GM18873 (cell line): ENCODE measurements around the gene LSM14A.
"Not testable (repeated sequence)": the region's sequence is repeated elsewhere in the genome, so short reads cannot be mapped to it uniquely, and the experiment has no call there.

Experiments used
- ATAC-seq: cut with Tn5 transposase; IDR thresholded peaks from one replicate; pipeline ENCODE4 v1.9.1; 2021; ENCODE audit warnings: mild to moderate bottlenecking, moderate library complexity, moderate number of reproducible peaks; ENCODE audit not compliant: unreplicated experiment, low FRiP score

LSM14A gene

DNA sequence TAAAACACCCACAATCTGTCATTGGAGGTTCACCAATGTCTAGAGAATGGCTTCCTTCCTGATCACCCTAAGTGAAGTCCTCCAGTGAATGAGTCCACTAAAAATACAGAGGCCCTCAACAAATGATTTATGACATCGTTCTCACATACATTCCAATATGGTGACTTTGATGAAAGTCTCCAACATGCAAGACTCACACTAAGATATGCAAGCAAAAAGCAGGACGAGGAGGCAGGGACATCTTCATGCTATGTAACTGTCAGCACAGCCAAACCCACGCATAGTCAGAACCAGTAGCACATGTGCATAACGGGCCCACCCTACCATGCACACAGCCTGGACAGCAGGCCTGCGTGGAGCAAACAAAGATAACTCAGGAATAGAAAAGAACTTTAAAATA is 16.6 kb upstream of the LSM14A start:
- ATAC-seq = no peak

DNA sequence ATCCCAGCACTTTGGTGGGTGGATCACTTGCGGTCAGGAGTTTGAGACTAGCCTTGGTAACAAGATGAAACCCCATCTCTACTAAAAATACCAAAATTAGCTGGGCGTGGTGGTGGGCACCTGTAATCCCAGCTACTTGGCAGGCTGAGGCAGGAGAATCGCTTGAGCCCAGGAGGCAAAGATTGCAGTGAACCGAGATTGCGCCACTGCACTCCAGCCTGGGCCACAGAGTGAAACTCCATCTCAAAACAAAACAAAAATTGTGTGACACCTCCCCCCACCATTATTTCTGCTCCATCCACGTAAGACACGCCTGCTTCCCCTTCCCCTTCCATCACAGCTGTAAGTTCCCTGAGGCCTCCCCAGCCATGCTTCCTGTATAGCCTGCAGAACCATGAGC is 13.3 kb upstream of the LSM14A start:
- not testable (repeated sequence) for ATAC-seq

DNA sequence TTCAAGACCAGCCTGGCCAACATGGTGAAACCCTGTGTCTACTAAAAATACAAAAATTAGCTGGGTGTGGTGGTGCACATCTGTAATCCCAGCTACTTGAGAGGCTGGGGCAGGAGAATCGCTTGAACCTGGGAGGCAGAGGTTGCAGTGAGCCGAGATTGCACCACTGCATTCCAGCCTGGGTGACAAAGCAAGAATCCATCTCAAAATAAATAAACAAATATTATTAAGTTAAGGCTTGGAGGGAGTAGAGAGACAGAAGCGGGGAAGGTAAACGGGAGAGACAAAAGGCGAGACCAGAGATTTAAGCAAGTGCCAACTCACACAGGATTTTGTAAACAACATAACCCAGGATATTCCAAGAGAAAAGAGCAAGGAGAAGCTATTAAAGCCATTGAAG is 12.8 kb upstream of the LSM14A start:
- not testable (repeated sequence) for ATAC-seq

DNA sequence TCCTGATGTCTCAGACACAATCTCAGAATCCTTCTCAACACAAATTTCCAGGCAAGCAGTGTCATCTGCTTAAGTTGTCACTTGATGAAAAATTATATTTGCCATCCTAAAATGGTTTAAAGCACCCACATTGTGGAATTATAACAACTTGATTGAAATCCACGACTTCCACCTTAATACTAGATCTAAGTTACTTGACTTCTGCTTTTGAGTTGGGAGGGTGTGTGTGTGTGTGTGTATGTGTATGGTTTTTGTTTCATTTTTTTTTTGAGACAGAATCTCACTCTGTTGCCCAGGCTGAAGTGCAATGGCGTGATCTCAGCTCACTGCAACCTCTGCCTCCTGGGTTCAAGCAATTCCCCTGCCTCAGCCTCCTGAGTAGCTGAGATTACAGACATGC is 10.4 kb upstream of the LSM14A start:
- not testable (repeated sequence) for ATAC-seq

DNA sequence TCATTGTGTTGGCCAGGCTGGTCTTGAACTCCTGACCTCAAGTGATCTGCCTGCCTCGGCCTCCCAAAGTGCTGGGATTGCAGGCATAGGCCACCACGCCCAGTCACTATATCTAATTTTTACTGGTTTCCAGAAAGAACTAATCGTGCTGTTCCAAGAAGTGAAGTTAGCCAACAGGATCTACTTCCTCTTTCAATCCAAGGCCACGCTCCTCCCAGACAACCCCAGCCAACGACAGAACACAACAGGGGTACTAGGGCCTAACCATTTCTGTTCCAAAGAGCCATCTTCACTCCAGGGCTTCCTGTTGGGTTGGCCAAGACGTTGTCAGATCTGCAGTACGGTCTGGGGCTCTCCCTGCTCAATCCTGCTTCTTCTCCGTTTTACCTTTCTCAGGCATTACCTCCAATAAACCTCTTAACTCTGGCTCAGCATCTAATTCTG is 7.0 kb upstream of the LSM14A start:
- no peak for ATAC-seq

DNA sequence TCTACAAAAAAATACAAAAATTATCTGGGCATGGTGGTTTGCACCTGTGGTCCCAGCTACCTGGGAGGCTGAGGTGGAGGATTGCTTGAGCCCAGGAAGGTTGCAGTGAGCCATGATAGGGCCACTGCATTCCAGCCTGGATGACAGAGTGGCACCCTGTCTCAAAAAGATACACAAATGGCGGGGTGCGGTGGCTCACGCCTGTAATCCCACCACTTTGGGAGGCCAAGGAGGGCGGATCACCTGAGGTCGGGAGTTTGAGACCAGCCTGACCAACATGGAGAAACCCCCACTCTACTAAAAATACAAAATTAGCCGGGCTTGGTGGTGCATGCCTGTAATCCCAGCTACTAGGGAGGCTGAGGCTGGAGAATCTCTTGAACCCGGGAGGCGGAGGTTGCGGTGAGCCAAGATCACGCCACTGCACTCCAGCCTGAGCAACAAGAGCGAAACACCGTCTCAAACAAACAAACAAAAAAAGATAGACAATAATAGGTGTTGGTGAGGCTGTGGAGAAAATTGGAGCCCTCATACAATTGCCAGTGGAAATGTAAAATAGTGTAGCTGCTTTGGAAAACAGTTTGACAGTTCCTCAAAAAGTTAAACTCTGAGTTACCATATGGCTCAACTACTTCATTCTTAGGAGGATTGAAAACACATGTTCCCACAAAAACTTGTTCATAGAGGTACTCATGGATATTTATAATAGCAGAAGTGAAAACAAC is 2.7 kb upstream of the LSM14A start:
- ATAC-seq = not testable (repeated sequence)

DNA sequence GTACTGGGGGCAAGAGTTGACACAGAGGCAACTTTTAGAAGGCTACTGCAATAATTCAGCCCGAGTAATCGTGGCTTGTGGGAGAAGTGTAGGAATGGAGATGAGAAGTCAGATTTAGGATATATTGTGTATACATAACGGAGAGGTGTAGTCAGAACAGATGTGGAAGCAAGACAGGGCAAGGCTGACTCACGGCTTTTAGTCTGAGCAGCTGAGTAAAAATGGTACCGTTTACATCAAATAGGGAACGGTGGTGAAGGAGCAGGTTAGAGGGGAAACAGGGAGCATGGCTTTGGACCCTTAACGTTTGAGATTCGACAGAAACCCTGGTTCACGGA is 796 bp upstream of the LSM14A start:
- no peak for ATAC-seq

DNA sequence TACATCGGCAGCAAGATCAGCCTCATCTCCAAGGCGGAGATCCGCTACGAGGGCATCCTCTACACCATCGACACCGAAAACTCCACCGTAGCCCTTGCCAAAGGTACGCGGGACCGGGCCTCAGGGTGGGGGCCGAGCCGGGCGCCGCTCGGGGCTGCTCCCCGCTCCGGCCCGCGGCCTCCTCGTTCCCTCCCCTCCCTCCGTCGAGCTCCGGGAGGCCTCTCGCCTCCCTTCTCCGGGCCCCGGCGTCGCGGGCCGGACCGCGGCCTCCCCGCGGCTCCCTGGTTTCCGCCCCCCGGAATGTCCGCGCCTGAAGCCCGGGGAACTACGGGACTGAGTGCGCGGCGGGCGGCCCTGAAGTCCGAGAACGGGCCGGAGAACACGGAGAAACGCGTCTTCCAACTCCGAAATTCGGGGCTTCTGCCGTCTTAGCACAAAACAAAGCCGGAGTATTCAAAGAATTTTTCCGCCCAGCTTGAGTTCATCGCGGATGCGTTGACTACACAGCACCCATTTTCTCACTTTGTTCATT is 423 bp downstream of the LSM14A start:
- ATAC-seq = peak; percentile 27

DNA sequence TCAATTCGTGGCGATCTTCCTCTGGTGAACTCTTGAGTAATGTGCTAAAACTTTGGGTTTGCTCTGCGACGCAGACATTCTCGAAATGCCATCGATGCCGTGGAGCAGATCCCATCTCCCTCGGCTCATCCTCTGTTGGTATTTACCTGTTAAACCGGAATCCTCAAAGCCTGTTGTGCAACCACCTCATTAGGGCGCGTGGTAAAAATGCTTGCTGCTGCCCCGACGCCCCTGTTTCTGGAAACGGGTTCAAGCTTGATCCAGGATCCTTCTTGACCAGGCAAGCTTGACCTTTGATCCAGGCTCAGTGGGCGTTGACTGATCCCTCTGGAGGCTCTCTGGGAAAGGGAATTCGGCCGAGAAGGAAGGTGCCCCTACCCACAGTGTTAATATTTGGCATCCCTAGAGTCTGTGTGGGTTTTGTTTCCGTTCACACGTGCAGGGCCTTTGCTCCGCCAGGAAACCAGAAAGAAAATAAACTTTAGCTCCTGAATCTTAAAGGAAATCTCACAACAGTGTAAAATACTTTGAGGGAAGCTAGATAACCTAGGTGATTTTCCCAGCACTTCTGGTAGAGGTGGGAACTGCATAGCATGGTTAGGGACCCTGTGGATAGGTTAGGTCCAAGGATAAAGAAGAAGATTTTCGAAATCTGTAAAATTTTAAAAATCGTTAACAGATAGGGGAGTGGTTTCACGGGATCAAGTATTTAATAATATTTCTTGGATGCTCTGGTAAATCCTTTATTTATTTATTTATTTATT is 1.1 kb downstream of the LSM14A start:
- ATAC-seq = no peak

DNA sequence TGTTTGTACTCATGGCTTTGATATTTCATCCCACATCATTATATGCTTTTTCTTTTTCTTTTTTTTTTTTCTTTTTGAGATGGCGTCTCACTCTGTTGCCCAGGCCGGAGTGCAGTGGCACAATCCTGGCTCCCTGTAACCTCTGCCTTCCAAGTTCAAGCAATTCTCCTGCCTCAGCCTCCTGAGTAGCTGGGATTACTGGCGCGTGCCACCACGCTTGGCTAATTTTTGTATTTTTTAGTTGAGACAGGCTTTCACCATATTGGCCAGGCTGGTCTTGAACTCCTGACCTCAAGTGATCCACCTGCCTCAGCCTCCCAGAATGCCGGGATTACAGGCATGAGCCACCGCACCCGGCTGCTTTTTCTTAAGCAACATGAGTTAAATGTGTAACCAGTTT is 2.9 kb downstream of the LSM14A start:
- ATAC-seq = not testable (repeated sequence)

DNA sequence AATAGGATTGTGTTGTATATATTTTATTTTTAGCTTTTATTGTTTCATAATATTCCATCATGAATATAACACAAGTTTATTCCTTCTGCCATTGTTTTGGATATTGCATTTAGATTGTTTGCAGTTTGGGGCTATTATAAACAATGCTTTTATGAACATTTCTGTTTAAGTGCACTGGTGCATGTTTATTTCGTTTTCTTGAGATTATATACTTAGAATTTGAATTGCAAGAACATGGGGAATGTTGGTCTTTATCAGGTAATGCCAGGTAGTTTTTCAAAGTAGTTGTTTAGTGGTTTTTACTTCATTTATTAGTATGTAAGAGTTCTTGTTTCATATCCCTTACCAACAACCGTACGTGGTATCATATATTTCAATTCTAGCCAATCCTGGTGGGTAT is 4.3 kb downstream of the LSM14A start:
- ATAC-seq = no peak

DNA sequence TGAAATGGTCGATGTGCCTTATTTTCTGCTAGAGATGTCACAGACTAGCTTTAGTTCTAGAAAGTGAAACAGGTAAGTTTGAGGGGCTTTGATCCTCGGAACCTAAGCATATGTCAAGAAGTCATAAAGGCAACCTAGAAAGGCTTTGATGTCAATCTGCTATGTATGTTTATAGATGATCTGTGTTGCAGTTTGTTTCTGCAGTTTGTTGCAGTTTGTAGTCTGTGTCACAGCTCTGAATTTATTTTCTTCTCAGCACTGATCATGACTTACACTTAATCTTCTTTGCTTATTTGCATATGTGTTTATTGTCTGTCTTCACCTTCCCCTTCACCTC is 5.9 kb downstream of the LSM14A start:
- no peak for ATAC-seq

DNA sequence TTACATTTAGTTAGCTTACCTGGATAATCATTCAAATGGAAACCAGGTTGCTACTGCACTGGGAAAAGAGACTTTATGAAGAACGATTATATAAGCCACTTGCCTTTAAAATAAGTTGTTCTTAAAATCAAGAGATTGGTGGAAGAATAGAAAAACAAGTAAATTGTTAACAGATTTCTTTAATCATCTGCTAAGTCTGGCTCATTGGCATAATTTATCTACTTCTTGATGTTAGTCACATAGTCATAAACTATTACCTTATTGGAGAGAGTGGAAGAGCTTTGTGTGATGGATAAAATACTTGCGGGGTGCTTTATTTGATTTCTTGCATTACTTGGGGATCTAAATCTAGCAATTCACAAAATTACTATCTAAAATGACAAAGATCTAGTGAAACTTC is 6.8 kb downstream of the LSM14A start:
- ATAC-seq = no peak

DNA sequence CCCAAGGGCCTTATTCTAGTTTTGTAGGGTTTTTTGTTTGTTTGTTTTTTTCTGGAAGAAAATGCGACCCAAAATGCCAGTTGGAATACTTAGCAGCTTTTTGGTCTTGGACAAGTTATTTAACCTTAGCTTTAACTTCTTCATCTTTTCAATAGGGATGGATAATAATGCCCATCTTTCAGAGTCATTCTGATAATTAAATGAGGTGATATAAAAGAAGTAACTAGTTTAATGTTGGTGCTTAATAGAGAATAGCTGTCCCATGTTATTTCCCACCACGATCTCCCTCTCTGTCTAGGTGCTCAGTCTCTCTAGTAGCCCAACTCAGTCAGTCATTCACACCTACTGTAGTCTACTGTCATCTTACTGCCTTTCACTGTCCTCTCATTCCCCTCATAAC is 8.0 kb downstream of the LSM14A start:
- ATAC-seq = no peak

DNA sequence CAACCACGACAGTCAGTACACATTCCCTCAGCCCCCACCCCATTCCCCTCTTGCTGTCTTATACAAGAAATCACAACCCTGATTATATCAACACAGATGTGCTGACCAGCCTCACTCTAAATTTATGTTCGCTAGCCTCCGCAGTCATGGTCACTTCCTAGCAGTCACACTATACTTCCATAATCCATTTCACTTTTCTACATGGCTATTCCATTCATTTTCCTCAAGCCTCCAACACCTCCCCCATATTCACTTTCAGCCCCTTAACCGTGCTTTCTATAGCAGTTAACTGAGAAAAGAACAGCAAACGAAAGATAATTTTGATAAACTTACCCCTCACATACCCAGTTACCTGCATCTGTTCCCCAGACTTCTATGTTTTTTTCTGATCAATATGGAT is 8.4 kb downstream of the LSM14A start:
- no peak for ATAC-seq

DNA sequence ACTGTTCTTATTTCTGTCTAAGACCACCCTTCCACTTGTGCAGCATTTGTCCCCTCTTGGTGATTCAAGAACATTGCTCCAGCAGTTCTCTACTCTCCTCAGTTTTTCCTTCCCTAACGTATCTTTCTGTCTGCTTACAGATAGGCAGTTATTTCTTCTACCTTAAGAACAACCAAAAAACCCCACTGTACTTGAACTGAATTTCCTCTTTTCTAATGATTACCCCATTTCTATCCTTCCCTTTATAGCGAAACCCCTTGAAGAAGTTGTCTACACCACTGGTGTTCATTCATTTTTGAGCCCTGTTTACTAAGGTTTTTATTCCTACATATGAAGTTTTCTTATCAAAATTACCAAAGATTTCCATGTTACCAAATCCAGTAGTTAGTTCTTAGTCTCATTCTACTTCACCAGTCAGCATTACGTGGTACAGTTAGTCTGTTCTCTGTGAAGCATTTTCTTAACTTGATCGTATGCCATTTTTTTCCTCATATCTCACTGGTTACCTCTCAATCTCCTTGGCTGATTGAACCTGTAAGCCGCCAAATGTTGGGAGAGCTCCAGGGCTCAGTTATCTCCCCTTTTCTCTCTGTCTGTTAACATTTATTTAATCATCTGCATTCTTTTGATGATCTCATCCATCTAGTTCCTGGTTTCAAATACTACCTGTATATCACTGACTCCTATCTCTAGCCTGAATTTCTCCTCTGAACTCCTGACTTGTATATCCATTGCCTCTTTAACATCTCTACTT is 9.0 kb downstream of the LSM14A start:
- ATAC-seq = no peak

DNA sequence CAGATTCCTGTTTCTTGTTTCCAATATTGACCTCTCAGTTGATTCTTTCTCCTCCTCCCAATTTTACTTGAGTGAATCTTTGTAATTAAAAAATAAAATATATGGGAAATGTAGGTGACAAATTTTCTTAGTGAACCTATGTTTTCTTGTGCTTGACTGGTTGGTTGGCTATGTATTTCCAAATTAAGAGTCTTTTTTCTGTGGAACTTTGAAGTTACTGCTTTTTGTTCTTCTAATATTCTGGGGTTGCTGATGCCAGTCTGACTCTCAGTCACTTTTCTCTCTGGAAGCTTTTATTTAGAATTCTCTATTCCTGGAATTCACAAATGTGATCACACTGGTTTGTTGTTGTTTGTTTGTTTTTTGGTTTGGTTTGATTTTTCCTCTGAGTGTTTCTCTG is 9.8 kb downstream of the LSM14A start:
- no peak for ATAC-seq

DNA sequence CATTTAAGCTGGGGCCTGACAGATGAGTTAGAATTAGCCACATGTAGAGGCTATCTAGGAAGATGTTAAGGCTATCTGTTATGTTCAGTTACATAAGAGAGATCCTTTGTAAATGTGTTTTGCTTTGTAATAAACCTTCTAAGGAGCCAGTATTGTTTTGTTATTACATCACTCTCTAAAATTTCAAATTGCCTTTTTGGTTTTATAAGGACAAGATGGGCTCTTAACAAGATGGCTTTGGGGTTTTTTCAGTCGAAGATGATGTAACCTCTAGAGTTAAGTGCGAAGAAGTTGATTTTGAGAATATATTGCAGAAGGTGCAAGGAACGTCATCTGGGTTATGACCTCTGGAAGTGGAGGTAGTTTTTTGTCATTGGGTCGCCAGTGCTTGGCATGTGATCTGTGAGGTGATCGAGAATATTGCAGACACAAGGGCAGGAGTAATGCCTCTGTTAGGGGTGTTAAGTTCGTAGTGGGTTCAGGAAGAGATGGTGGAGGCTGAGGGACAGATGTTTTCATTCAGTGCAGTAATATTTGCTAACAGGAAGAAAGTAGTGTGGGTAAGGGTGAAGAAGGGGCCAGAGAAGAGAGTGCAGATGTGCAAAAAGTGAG is 12.7 kb downstream of the LSM14A start:
- no peak for ATAC-seq

DNA sequence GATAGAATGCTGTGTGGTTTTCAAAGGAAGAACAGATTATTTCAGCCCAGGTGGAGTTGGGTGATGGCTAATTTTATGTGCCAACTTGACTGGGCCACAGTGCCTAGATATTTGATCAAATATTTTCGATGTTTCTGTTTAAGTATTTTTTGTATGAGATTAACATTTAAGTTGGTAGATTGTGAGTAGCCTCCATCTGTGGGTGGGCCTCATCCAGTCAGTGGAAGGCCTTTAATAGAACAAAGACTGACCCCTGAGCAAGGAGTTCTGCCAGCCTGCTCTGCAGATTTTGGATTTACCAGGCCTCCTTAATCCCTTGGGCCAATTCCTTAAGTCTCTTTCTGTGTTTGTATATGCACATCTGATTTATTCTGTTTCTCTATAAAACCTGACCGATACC is 13.9 kb downstream of the LSM14A start:
- ATAC-seq = no peak

DNA sequence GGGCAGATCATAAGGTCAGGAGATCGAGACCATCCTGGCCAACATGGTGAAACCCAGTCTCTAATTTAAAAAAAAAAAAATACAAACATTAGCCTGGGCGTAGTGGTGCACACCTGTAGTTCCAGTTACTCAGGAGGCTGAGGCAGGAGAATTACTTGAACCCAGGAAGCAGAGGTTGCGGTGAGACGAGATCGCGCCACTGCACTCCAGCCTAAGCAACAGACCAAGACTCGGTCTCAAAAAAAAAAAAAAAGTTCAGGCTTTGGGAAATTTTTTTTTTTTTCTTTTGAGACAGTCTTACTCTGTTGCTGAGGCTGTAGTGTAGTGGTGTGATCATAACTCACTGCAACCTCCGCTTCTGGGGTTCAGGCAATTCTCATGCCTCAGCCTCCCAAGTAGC is 14.7 kb downstream of the LSM14A start:
- ATAC-seq = no peak

DNA sequence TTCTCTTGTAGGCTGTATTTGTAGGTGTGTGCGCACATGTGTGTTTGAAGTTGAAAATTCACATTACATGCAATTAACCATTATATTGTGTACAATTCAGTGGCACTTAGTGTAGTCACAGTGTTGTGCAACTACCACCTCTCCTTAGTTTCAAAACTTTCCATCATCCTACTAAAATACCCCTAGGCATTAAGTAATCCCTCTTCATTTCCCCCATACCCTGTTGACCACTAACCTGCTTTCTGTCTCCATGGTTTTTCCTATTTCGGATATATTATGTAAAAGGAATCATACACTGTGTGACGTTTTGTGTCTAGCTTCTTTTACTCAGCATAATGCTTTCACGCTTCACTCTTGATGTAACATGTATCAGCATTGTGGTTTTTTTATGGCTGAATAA is 16.1 kb downstream of the LSM14A start:
- ATAC-seq = no peak
